Esophagus muscularis mucosa (tissue), 4 donors: ENCODE measurements around the gene KRT7. TPM values are rescaled to one million over a fixed set of nuclear protein-coding genes. Genes with fewer than 3 reads are reported as not detected.

Experiments
- DNase-seq: peaks from one replicate; pipeline ENCODE4 v3.0.0-alpha.2; 2017; ENCODE audit errors: extremely low spot score
- H3K27ac ChIP-seq, 4 donors: fragments of 200-600 bp; sonication (generic); replicated peaks in 1 of 4; 1 replicate in 3 of 4; 2 replicates in 1 of 4; pipeline ENCODE4 v1.5.1; 2016 to 2019; ENCODE audit warnings: mild to moderate bottlenecking in 1 of 4
- H3K27me3 ChIP-seq, 4 donors: fragments of 200-600 bp; sonication (generic); one replicate each; pipeline versions ENCODE4 v1.5.1 to v1.6.0; 2016 to 2019
- H3K36me3 ChIP-seq, 4 donors: fragments of 200-600 bp; sonication (generic); one replicate each; pipeline ENCODE4 v1.5.1; 2016 to 2019
- H3K4me1 ChIP-seq, 4 donors: fragments of 200-600 bp; sonication (generic); one replicate each; pipeline ENCODE4 v1.5.1; 2016 to 2019
- H3K4me3 ChIP-seq, 4 donors: fragments of 200-600 bp; sonication (generic); 1 replicate in 2 of 4; 2 replicates in 2 of 4; pipeline ENCODE4 v1.5.1; 2016 to 2019; ENCODE audit warnings: mild to moderate bottlenecking in 4 of 4, moderate library complexity in 1 of 4
- H3K9me3 ChIP-seq, 4 donors: fragments of 200-600 bp; sonication (generic); 1 replicate in 3 of 4; 2 replicates in 1 of 4; pipeline ENCODE4 v1.5.1; 2016 to 2019
- EP300 ChIP-seq: sonication (generic); formaldehyde crosslinking; IDR thresholded peaks from one replicate; pipeline ENCODE4 v1.6.1; 2017; ENCODE audit warnings: antibody characterized with exemption
- POLR2A ChIP-seq: fragments of 450-650 bp; IDR thresholded peaks from one replicate; pipeline ENCODE4 v1.6.1; 2017; ENCODE audit warnings: antibody characterized with exemption, moderate library complexity, mild to moderate bottlenecking, low read depth
- POLR2AphosphoS5 ChIP-seq, 2 donors: sonication (generic); formaldehyde crosslinking; IDR thresholded peaks; one replicate each; pipeline ENCODE4 v1.6.1; 2017; ENCODE audit warnings: antibody characterized with exemption in 2 of 2
- whole genome bisulfite sequencing: methylation state at CpG from one replicate; pipeline ENCODE4 v1.1.5; 2018; 5-methylcytosine and 5-hydroxymethylcytosine counted together
- intact Hi-C: fragments of 100-400 bp; cut with DNase I; formaldehyde crosslinking; loops from one replicate; pipeline ENCODE4 v1.15.1; 2023
- total RNA-seq, 4 donors: library from RNA; depleted of rRNA; stranded (reverse); fragments of >200 nt; gene quantifications; one replicate each; pipeline versions ENCODE4 v1.1.0 to v1.2.1, GENCODE V29; 2016
- TF ChIP-seq, protein P1 (sequence below), 3 experiments: fragments of 200-600 bp in 2 of 3; fragments of 450-650 bp in 1 of 3; sonication (generic) in 2 of 3; IDR thresholded peaks; one replicate each; pipeline ENCODE4 v1.5.1; 2017 to 2019; ENCODE audit warnings: antibody characterized with exemption in 3 of 3, mild to moderate bottlenecking in 2 of 3, moderate library complexity in 1 of 3

The KRT7 gene
- total RNA-seq, 4 donors from 2014 or later: 0.83 to 8.4 (median 4.5) TPM

DNA sequence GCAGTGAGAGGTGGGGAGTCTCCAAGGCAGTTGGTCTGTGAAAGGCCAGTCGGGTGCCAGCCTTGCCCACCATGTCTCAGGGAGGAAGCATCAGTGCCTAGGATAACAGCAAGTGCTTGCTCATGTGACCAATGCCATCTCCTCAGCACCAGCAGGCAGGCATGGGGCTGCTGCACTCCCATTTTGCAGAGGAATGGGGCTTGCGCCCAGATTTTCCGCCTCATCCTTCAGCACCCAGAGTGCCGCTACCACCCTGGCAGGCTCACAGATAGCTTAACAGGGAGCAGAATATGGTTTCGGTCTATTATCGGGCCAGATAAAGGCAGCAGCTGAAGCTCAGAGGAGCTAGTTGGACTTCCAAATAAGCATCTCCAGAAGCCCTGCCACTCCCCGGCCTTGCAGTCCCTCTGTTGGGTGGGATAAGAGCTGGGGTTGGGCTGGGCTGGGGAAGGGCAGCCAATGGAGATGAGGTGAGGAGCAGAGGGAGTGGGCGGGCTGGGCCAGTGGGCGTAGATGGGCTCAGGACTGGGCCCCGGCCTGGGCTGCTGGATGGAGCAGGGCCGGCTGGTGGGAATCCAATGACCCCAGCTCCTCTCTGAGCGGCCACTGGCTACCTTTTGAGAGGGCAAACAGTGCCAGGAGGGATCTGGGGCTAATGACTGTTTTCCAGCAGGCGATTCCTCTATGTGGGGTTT lies 32.8 kb upstream of the KRT7 start:
- H3K4me3 ChIP-seq: no peak overlapping the region
- peaks cover 12 to 31% (median 22%) of the 10 kb centered on the region in 4 donors for H3K4me1 ChIP-seq
- H3K9me3 ChIP-seq: no peaks in the 10 kb centered on the region
- 88% methylated on average over 12 of the region's 13 CpGs for WGBS
- intact Hi-C loops: no loop called here
- DNase-seq: no peak
- H3K27me3 ChIP-seq: no peaks in the 10 kb centered on the region
- no peaks in the 10 kb centered on the region for H3K36me3 ChIP-seq
- TF ChIP-seq, protein P1, sequence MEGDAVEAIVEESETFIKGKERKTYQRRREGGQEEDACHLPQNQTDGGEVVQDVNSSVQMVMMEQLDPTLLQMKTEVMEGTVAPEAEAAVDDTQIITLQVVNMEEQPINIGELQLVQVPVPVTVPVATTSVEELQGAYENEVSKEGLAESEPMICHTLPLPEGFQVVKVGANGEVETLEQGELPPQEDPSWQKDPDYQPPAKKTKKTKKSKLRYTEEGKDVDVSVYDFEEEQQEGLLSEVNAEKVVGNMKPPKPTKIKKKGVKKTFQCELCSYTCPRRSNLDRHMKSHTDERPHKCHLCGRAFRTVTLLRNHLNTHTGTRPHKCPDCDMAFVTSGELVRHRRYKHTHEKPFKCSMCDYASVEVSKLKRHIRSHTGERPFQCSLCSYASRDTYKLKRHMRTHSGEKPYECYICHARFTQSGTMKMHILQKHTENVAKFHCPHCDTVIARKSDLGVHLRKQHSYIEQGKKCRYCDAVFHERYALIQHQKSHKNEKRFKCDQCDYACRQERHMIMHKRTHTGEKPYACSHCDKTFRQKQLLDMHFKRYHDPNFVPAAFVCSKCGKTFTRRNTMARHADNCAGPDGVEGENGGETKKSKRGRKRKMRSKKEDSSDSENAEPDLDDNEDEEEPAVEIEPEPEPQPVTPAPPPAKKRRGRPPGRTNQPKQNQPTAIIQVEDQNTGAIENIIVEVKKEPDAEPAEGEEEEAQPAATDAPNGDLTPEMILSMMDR (IDR thresholded peaks at IDR 0.05): no peak
- TF ChIP-seq EP300 (no peak), POLR2AphosphoS5 (IDR thresholded peaks at IDR 0.05) (no peak), POLR2A (no peak)
- no peak overlapping the region for H3K27ac ChIP-seq

DNA sequence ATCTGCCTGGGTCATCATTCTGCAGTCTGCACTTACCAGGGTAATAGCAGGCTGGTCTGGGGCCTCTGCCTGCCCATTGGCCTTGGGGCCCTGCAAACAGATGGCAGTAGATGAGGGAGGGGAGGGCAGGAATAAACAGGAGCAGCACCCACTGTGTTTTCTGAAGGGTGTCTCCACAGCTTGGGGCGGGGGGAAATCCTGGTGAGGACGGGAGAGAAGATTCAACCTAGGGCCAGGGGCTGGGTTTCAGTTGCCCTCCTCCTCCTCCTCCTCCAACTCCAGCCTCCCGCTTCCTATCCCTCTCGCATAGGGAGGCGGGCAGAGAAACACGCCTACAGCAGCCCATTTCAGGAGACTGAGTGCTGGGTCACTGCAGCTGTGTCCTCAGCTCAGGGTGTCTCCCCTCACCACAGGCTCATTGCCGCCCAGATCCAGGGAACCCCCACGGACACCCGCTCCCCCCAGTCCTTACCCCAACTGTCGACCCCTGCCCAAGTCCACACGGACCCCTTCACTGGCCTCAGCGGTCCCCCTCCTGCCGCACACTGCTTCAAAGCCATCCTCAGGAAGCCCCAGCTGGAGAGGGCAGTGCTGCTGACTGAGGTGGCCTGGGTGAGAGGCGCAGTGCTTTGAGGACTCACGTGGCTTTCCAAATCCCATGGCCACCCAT lies 32.1 kb upstream of the KRT7 start:
- Histone ChIP-seq H3K36me3 (no peaks in the 10 kb centered on the region), H3K27ac (no peak overlapping the region), H3K9me3 (no peaks in the 10 kb centered on the region), H3K27me3 (no peaks in the 10 kb centered on the region), H3K4me1 (peaks cover 12 to 31% (median 22%) of the 10 kb centered on the region in 4 donors), H3K4me3 (no peak overlapping the region)
- DNase-seq: no peak
- no peak for TF ChIP-seq POLR2A
- TF ChIP-seq, protein P1 (IDR thresholded peaks at IDR 0.05): no peak
- no peak for TF ChIP-seq POLR2AphosphoS5 (IDR thresholded peaks at IDR 0.05)
- TF ChIP-seq EP300: no peak
- intact Hi-C loops: no loop called here
- 78% methylated on average over 15 of the region's 15 CpGs for WGBS

DNA sequence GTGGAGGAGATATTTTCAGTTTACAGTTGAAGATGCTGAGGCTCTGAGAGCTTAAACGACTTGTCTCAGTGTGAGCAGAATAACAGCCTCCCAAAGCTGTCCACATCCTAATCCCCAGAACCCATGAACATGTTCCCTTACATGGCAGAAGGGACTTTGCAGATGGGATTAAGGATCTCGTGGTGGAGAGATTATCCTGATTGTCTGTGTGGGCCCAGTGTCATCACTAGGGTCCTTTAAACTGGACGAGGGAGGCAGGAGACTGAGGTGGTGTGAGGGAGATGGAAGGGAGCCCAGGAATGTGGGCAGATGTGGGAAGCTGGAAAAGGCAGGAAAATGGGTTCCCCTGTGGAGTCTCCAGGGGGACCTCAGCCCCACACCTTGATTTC lies 31.6 kb upstream of the KRT7 start:
- H3K9me3 ChIP-seq: no peaks in the 10 kb centered on the region
- WGBS: 51% methylated on average over 3 of the region's 3 CpGs
- no peak for TF ChIP-seq POLR2AphosphoS5 (IDR thresholded peaks at IDR 0.05)
- TF ChIP-seq POLR2A: no peak
- TF ChIP-seq EP300: no peak
- TF ChIP-seq, protein P1 (IDR thresholded peaks at IDR 0.05): no peak
- no peak overlapping the region for H3K4me3 ChIP-seq
- intact Hi-C loops: no loop called here
- no peaks in the 10 kb centered on the region for H3K27me3 ChIP-seq
- no peak for DNase-seq
- no peak overlapping the region for H3K27ac ChIP-seq
- H3K4me1 ChIP-seq: peaks cover 12 to 31% (median 22%) of the 10 kb centered on the region in 4 donors
- no peaks in the 10 kb centered on the region for H3K36me3 ChIP-seq

DNA sequence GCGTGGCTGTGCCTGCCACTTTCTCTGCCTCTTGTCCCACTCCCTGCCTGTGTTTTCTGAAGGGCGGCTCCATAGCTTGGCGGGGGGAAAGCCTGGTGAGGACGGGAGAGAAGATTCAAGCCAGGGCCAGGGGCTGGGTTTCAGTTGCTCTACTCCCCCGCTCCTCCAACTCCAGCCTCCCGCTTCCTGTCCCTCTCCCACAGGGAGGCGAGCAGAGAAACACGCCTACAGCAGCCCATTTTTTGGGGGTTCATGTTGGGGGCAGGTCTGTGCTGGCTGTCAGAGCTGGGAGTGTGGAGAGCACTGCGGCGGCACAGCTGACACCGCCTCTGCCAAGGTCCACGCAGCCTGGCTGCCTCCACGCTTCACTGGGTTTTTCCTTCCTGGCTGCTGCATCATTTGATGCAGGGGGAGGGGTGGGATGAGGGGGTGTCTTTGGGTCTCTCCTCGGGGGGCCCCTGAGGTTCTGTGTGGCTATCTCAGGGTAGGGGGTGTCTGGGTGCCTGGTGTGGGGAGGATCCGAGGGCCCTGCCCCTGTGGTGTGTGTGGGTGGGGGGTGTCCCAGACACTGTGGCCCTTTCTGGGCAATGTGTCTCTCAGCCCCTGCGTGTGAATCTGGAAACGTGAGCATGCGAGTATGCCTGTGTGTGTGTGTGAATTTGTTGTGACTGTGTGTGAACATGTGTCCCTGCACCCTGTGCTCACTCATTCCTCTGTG lies 30.5 kb upstream of the KRT7 start:
- H3K4me3 ChIP-seq: no peak overlapping the region
- H3K4me1 ChIP-seq: peaks cover 18 to 32% (median 26%) of the 10 kb centered on the region in 4 donors
- no peak overlapping the region for H3K27ac ChIP-seq
- no peaks in the 10 kb centered on the region for H3K27me3 ChIP-seq
- TF ChIP-seq POLR2A (no peak), POLR2AphosphoS5 (IDR thresholded peaks at IDR 0.05) (no peak), EP300 (no peak)
- TF ChIP-seq, protein P1 (IDR thresholded peaks at IDR 0.05): no peak
- WGBS: 80% methylated on average over 12 of the region's 18 CpGs
- intact Hi-C loops: no loop called here
- DNase-seq: no peak
- H3K9me3 ChIP-seq: no peaks in the 10 kb centered on the region
- H3K36me3 ChIP-seq: no peaks in the 10 kb centered on the region
